SK-N-SH (cell line): ENCODE measurements around the gene ASIC1. TPM values are rescaled to one million over a fixed set of nuclear protein-coding genes. Genes with fewer than 3 reads are reported as not detected.

Source experiments
- CTCF ChIA-PET: fragments of 300-600, 350-600 bp; formaldehyde crosslinking; extraction: SDS; loops from one replicate; lab custom pipeline; 2021; lab: Yijun Ruan, JAX
- POLR2A ChIA-PET: fragments of 350-600 bp; sonication (Branson Sonifier 250); formaldehyde crosslinking; extraction: SDS; loops from one replicate; lab custom pipeline; 2020; ENCODE audit warnings: antibody characterized with exemption, inconsistent platforms; lab: Yijun Ruan, JAX
- DNase-seq: peaks from one replicate; pipeline ENCODE4 v3.0.0; 2012
- H2AFZ ChIP-seq: fragments of 200-600 bp; sonication (generic); 2 replicates; pipeline ENCODE4 v1.8.1; 2016; ENCODE audit warnings: antibody characterized with exemption, mild to moderate bottlenecking, low read depth
- H3F3A ChIP-seq: fragments of 200-600 bp; sonication (generic); replicated peaks from 2 replicates; pipeline ENCODE3; 2016; ENCODE audit warnings: antibody characterized with exemption, mild to moderate bottlenecking; ENCODE audit not compliant: insufficient read depth
- H3K27ac ChIP-seq, 2 experiments: fragments of 200-500 bp in 1 of 2; fragments of 200-600 bp in 1 of 2; sonication (Bioruptor generic) in 1 of 2; sonication (generic), shearing (Covaris generic) in 1 of 2; 2 replicates each; pipeline versions ENCODE4 v1.5.1 to v1.6.1; 2014 to 2016; ENCODE audit warnings: low read depth in 2 of 2, inconsistent platforms in 1 of 2, low read length in 1 of 2, mild to moderate bottlenecking in 1 of 2, mixed read lengths in 1 of 2
- H3K27me3 ChIP-seq: fragments of 200-600 bp; sonication (generic), shearing (Covaris generic); 2 replicates; pipeline ENCODE4 v1.6.1; 2016; ENCODE audit warnings: mixed run types; ENCODE audit not compliant: insufficient read depth
- H3K36me3 ChIP-seq, 2 experiments: fragments of 200-500 bp in 1 of 2; fragments of 200-600 bp in 1 of 2; sonication (Bioruptor generic) in 1 of 2; sonication (generic) in 1 of 2; replicated peaks in 1 of 2; 2 replicates each; pipeline versions ENCODE3 to v1.5.1; 2014 to 2016; ENCODE audit warnings: low read length in 1 of 2, mild to moderate bottlenecking in 1 of 2; ENCODE audit not compliant: insufficient read depth in 2 of 2, control insufficient read depth in 1 of 2
- H3K4me1 ChIP-seq, 2 experiments: fragments of 200-500 bp in 1 of 2; fragments of 200-600 bp in 1 of 2; sonication (Bioruptor generic) in 1 of 2; sonication (generic), shearing (Covaris generic) in 1 of 2; 2 replicates each; pipeline versions ENCODE4 v1.5.1 to v1.6.1; 2014 to 2016; ENCODE audit warnings: low read depth in 1 of 2, low read length in 1 of 2, mixed run types in 1 of 2; ENCODE audit not compliant: insufficient read depth in 2 of 2, control insufficient read depth in 1 of 2
- H3K4me2 ChIP-seq: fragments of 200-600 bp; sonication (generic), shearing (Covaris generic); 2 replicates; pipeline ENCODE4 v1.6.1; 2017; ENCODE audit warnings: mixed run types
- H3K4me3 ChIP-seq, 2 experiments: fragments of 200-500 bp in 1 of 2; fragments of 200-600 bp in 1 of 2; sonication (Bioruptor generic) in 1 of 2; sonication (generic), shearing (Covaris generic) in 1 of 2; 2 replicates each; pipeline versions ENCODE4 v1.5.1 to v1.8.1; 2014 to 2016; ENCODE audit warnings: low read depth in 2 of 2, inconsistent platforms in 1 of 2, low read length in 1 of 2, mild to moderate bottlenecking in 1 of 2, mixed read lengths in 1 of 2, moderate library complexity in 1 of 2
- H3K79me2 ChIP-seq: fragments of 200-600 bp; sonication (generic); 2 replicates; pipeline ENCODE4 v1.8.1; 2017; ENCODE audit warnings: mild to moderate bottlenecking; ENCODE audit not compliant: insufficient read depth
- H3K9ac ChIP-seq: fragments of 200-600 bp; sonication (generic); 2 replicates; pipeline ENCODE4 v1.6.1; 2017; ENCODE audit warnings: mixed run types
- H3K9me2 ChIP-seq: fragments of 200-600 bp; sonication (generic); 2 replicates; pipeline ENCODE4 v1.6.1; 2017; ENCODE audit warnings: mixed run types
- H3K9me3 ChIP-seq: fragments of 200-600 bp; sonication (generic); 2 replicates; pipeline ENCODE4 v1.6.1; 2017; ENCODE audit warnings: mixed run types, mild to moderate bottlenecking, moderate library complexity
- H4K20me1 ChIP-seq: fragments of 200-600 bp; sonication (generic); 2 replicates; pipeline ENCODE4 v1.6.1; 2017; ENCODE audit warnings: mild to moderate bottlenecking, mixed run types; ENCODE audit not compliant: insufficient read depth
- EP300 ChIP-seq, 2 experiments: IDR thresholded peaks; 2 replicates each; pipeline versions ENCODE4 v1.4.0 to v1.6.1; 2012; ENCODE audit warnings: borderline replicate concordance in 1 of 2, low read depth in 1 of 2, low read length in 1 of 2
- EZH2phosphoT487 ChIP-seq: fragments of 200-600 bp; sonication (generic); IDR thresholded peaks from 2 replicates; pipeline ENCODE4 v1.6.1; 2017; ENCODE audit warnings: low read depth, mixed run types, mild to moderate bottlenecking, antibody characterized with exemption, moderate library complexity, borderline replicate concordance
- GABPA ChIP-seq: IDR thresholded peaks from 2 replicates; pipeline ENCODE4 v1.4.0; 2012; ENCODE audit warnings: low read depth, mild to moderate bottlenecking
- GATA2 ChIP-seq: sonication (generic); formaldehyde crosslinking; IDR thresholded peaks from 2 replicates; pipeline ENCODE4 v1.5.0; 2020; ENCODE audit warnings: mild to moderate bottlenecking, missing genetic modification reagents
- JUND ChIP-seq: IDR thresholded peaks from 2 replicates; pipeline ENCODE4 v1.4.0; 2012
- NFIC ChIP-seq: IDR thresholded peaks from 2 replicates; pipeline ENCODE4 v1.4.0; 2012; ENCODE audit warnings: borderline replicate concordance
- POLR2AphosphoS5 ChIP-seq: IDR thresholded peaks from 2 replicates; pipeline ENCODE4 v1.6.1; 2012; ENCODE audit warnings: low read depth, low read length
- RAD21 ChIP-seq: IDR thresholded peaks from 2 replicates; pipeline ENCODE4 v1.6.1; 2012; ENCODE audit warnings: mild to moderate bottlenecking, low read length
- RCOR1 ChIP-seq: fragments of 150-350 bp; IDR thresholded peaks from 2 replicates; pipeline ENCODE4 v1.6.1; 2017; ENCODE audit warnings: antibody characterized with exemption, low read length
- RFX5 ChIP-seq: IDR thresholded peaks from 2 replicates; pipeline ENCODE4 v1.6.1; 2012; ENCODE audit warnings: mild to moderate bottlenecking, improper control_type of control experiment, low read length
- RXRA ChIP-seq: IDR thresholded peaks from 2 replicates; pipeline ENCODE4 v1.4.0; 2012; ENCODE audit warnings: low read depth, mild to moderate bottlenecking, borderline replicate concordance
- TAF1 ChIP-seq: IDR thresholded peaks from 2 replicates; pipeline ENCODE4 v1.6.1; 2012; ENCODE audit warnings: low read depth, mild to moderate bottlenecking, low read length, moderate library complexity, borderline replicate concordance
- TCF12 ChIP-seq: IDR thresholded peaks from 2 replicates; pipeline ENCODE4 v1.4.0; 2012
- TEAD4 ChIP-seq: IDR thresholded peaks from 2 replicates; pipeline ENCODE4 v1.4.0; 2012; ENCODE audit warnings: mild to moderate bottlenecking, borderline replicate concordance; ENCODE audit not compliant: insufficient read depth
- YY1 ChIP-seq: IDR thresholded peaks from 2 replicates; pipeline ENCODE4 v1.4.0; 2012; ENCODE audit warnings: low read depth, mild to moderate bottlenecking
- WGBS: methylation state at CpG from one replicate; pipeline ENCODE4 v1.1.6; 2017; ENCODE audit warnings: low lambda C conversion rate; 5-methylcytosine and 5-hydroxymethylcytosine counted together
- polyA plus RNA-seq, 3 experiments: library from polyadenylated mRNA; depleted of rRNA; stranded (reverse); fragments of >200 nt; gene quantifications; 2 replicates each; pipeline ENCODE4 v1.2.3, GENCODE V29; 2012
- TF ChIP-seq, protein P1 (sequence below): fragments of 200-600 bp; sonication (generic); IDR thresholded peaks from 2 replicates; pipeline ENCODE4 v1.6.1; 2017; ENCODE audit warnings: antibody characterized with exemption, mild to moderate bottlenecking, moderate library complexity
- TF ChIP-seq, protein P2 (sequence below): IDR thresholded peaks from 2 replicates; pipeline ENCODE4; 2012
- TF ChIP-seq, protein P3 (sequence below): IDR thresholded peaks from 2 replicates; pipeline ENCODE4 v1.6.1; 2012; ENCODE audit warnings: mild to moderate bottlenecking, low read depth, low read length, moderate library complexity
- TF ChIP-seq, protein P4 (sequence below): IDR thresholded peaks from 2 replicates; pipeline ENCODE4 v1.4.0; 2012; ENCODE audit warnings: low read depth

Gene ASIC1
- polyA plus RNA-seq, 1 of the 3 experiments (the other 2 are of a cell fraction) = 28.4 TPM

- no peak for TF ChIP-seq NFIC
- TF ChIP-seq POLR2AphosphoS5 = no peak
- no peak for TF ChIP-seq RCOR1
- TF ChIP-seq, protein P1, sequence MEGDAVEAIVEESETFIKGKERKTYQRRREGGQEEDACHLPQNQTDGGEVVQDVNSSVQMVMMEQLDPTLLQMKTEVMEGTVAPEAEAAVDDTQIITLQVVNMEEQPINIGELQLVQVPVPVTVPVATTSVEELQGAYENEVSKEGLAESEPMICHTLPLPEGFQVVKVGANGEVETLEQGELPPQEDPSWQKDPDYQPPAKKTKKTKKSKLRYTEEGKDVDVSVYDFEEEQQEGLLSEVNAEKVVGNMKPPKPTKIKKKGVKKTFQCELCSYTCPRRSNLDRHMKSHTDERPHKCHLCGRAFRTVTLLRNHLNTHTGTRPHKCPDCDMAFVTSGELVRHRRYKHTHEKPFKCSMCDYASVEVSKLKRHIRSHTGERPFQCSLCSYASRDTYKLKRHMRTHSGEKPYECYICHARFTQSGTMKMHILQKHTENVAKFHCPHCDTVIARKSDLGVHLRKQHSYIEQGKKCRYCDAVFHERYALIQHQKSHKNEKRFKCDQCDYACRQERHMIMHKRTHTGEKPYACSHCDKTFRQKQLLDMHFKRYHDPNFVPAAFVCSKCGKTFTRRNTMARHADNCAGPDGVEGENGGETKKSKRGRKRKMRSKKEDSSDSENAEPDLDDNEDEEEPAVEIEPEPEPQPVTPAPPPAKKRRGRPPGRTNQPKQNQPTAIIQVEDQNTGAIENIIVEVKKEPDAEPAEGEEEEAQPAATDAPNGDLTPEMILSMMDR = no peak
- TF ChIP-seq, protein P2, sequence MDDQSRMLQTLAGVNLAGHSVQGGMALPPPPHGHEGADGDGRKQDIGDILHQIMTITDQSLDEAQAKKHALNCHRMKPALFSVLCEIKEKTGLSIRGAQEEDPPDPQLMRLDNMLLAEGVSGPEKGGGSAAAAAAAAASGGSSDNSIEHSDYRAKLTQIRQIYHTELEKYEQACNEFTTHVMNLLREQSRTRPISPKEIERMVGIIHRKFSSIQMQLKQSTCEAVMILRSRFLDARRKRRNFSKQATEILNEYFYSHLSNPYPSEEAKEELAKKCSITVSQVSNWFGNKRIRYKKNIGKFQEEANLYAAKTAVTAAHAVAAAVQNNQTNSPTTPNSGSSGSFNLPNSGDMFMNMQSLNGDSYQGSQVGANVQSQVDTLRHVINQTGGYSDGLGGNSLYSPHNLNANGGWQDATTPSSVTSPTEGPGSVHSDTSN = no peak
- no peak for TF ChIP-seq RXRA
- TF ChIP-seq EZH2phosphoT487 = no peak
- TF ChIP-seq, protein P3, sequence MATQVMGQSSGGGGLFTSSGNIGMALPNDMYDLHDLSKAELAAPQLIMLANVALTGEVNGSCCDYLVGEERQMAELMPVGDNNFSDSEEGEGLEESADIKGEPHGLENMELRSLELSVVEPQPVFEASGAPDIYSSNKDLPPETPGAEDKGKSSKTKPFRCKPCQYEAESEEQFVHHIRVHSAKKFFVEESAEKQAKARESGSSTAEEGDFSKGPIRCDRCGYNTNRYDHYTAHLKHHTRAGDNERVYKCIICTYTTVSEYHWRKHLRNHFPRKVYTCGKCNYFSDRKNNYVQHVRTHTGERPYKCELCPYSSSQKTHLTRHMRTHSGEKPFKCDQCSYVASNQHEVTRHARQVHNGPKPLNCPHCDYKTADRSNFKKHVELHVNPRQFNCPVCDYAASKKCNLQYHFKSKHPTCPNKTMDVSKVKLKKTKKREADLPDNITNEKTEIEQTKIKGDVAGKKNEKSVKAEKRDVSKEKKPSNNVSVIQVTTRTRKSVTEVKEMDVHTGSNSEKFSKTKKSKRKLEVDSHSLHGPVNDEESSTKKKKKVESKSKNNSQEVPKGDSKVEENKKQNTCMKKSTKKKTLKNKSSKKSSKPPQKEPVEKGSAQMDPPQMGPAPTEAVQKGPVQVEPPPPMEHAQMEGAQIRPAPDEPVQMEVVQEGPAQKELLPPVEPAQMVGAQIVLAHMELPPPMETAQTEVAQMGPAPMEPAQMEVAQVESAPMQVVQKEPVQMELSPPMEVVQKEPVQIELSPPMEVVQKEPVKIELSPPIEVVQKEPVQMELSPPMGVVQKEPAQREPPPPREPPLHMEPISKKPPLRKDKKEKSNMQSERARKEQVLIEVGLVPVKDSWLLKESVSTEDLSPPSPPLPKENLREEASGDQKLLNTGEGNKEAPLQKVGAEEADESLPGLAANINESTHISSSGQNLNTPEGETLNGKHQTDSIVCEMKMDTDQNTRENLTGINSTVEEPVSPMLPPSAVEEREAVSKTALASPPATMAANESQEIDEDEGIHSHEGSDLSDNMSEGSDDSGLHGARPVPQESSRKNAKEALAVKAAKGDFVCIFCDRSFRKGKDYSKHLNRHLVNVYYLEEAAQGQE = no peak
- no peak for TF ChIP-seq EP300 (IDR thresholded peaks at IDR 0.05; ENCODE audit: borderline replicate concordance in 1 of 2, low read depth in 1 of 2, low read length in 1 of 2)
- TF ChIP-seq TAF1 = no peak
- TF ChIP-seq, protein P4, sequence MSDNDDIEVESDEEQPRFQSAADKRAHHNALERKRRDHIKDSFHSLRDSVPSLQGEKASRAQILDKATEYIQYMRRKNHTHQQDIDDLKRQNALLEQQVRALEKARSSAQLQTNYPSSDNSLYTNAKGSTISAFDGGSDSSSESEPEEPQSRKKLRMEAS = no peak
- TF ChIP-seq TCF12 = no peak
- TF ChIP-seq JUND = no peak
- no peak for TF ChIP-seq TEAD4
- no peak for TF ChIP-seq YY1
- no peak for TF ChIP-seq GABPA
- TF ChIP-seq RAD21 = no peak
- no peak for TF ChIP-seq GATA2
- TF ChIP-seq RFX5 = no peak
- H3K4me3 ChIP-seq = no peak overlapping the region
- H3K4me2 ChIP-seq = peak overlapping the region; percentile 65
- no peaks in the 10 kb centered on the region for H3K27me3 ChIP-seq
- ChIA-PET CTCF (interaction anchor here (0.9 to 5.1 kb wide), 13 partner anchors 9 to 329 kb away, joined by 3 to 74 read pairs (median 4); partner anchors contain the start of genes CERS5, COX14 and GPD1), POLR2A (interaction anchor here (0.7 to 2.7 kb wide), 2 partner anchors 25 to 189 kb away, joined by 3 to 19 read pairs; partner anchors contain the start of gene COX14)
- DNase-seq = no peak
- no peaks in the 10 kb centered on the region for H3K9me2 ChIP-seq
- 95% methylated on average over 7 of the region's 9 CpGs for WGBS
- no peaks in the 10 kb centered on the region for H3K9me3 ChIP-seq
- H3K27ac ChIP-seq = peak overlapping the region in 1 of 2 experiments; percentile 71; a peak in 2 of 4 replicates
- H3K4me1 ChIP-seq = peaks cover 18 to 22% of the 10 kb centered on the region in 2 experiments
- no peak overlapping the region for H3K9ac ChIP-seq
- peaks cover 38% of the 10 kb centered on the region for H3K79me2 ChIP-seq
- no peak overlapping the region for H2AFZ ChIP-seq
- H3F3A ChIP-seq = peaks cover 43% of the 10 kb centered on the region
- H3K36me3 ChIP-seq = peaks cover 35 to 48% of the 10 kb centered on the region in 2 experiments
- H4K20me1 ChIP-seq = peaks cover 22% of the 10 kb centered on the region
These were observed 29.8 kb downstream of the ASIC1 start for GRCh38 chr12:50087151-50087550.
